Testis (tissue), 2 donors: ENCODE data around the gene CDC42SE2.

ENCODE experiments used
- CTCF ChIP-seq, 3 experiments: fragments of 450-650 bp in 2 of 3; fragments of 200-600 bp in 1 of 3; sonication (generic) in 1 of 3; IDR thresholded peaks; one replicate each; pipeline ENCODE4 v1.5.1; 2016 to 2019; ENCODE audit warnings: antibody characterized with exemption in 3 of 3, mild to moderate bottlenecking in 2 of 3, moderate library complexity in 1 of 3
- POLR2A ChIP-seq: fragments of 450-650 bp; IDR thresholded peaks from one replicate; pipeline ENCODE4 v1.6.1; 2017; ENCODE audit warnings: antibody characterized with exemption, mild to moderate bottlenecking, moderate library complexity

GRCh38 chr5:131363811-131364506 lies 100.1 kb downstream of the CDC42SE2 start:
- TF ChIP-seq POLR2A (no peak), CTCF (IDR thresholded peaks at IDR 0.05) (no peak)
